Esophagus squamous epithelium (tissue), 4 donors: ENCODE results near the gene VIPR2.

Source experiments
- POLR2A ChIP-seq, 4 donors: fragments of 450-650 bp; IDR thresholded peaks; one replicate each; pipeline ENCODE4 v1.6.1; 2017; ENCODE audit warnings: antibody characterized with exemption in 4 of 4, mild to moderate bottlenecking in 4 of 4, moderate library complexity in 3 of 4
- TF ChIP-seq, protein P1 (sequence below), 6 experiments: fragments of 450-650 bp in 4 of 6; fragments of 200-600 bp in 2 of 6; sonication (generic) in 2 of 6; IDR thresholded peaks; one replicate each; pipeline ENCODE4 v1.5.1; 2016 to 2019; ENCODE audit warnings: antibody characterized with exemption in 6 of 6, mild to moderate bottlenecking in 4 of 6, moderate library complexity in 4 of 6

DNA sequence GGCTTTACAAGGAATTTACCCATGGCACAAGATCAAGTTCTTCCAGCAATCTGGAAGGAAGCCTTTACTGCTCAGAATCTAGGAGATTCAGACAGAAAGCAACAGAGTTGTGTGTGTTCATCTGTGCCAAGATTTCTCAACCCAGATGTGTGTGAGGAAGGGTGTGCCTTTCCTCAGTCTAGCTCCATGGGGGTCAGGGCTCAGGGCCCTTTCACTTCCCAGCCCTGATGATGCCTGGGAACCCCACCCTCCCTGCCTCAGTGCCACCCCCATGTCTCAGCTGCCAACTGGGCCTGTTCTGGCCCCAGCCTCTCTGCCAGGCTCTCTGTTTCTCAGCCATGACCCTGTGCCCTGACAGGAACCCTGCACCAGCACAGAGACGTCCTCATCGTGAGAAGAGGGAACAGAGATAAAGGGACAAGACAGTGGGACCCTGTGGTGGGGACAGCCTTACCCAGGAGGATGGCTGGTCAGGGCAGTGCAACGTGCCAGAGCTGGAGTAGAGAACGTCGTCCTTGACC, 102.0 kb downstream of the VIPR2 start:
- no peak for TF ChIP-seq POLR2A (IDR thresholded peaks at IDR 0.05)
- TF ChIP-seq, protein P1, sequence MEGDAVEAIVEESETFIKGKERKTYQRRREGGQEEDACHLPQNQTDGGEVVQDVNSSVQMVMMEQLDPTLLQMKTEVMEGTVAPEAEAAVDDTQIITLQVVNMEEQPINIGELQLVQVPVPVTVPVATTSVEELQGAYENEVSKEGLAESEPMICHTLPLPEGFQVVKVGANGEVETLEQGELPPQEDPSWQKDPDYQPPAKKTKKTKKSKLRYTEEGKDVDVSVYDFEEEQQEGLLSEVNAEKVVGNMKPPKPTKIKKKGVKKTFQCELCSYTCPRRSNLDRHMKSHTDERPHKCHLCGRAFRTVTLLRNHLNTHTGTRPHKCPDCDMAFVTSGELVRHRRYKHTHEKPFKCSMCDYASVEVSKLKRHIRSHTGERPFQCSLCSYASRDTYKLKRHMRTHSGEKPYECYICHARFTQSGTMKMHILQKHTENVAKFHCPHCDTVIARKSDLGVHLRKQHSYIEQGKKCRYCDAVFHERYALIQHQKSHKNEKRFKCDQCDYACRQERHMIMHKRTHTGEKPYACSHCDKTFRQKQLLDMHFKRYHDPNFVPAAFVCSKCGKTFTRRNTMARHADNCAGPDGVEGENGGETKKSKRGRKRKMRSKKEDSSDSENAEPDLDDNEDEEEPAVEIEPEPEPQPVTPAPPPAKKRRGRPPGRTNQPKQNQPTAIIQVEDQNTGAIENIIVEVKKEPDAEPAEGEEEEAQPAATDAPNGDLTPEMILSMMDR (IDR thresholded peaks at IDR 0.05), result no peak
